IPS-NIHi7 (cell line): ENCODE measurements around the gene FKBP5.
"Not testable (repeated sequence)": the region's sequence is repeated elsewhere in the genome, so short reads cannot be mapped to it uniquely, and the experiment has no call there.

Source experiments
- DNase-seq: peaks from one replicate; pipeline ENCODE4 v3.0.0; 2012; ENCODE audit warnings: mixed read lengths; ENCODE audit errors: extremely low spot score

FKBP5 gene

GRCh38 chr6:35589201-35589739, 99.4 kb downstream of the FKBP5 start:
- no peak for DNase-seq

DNA sequence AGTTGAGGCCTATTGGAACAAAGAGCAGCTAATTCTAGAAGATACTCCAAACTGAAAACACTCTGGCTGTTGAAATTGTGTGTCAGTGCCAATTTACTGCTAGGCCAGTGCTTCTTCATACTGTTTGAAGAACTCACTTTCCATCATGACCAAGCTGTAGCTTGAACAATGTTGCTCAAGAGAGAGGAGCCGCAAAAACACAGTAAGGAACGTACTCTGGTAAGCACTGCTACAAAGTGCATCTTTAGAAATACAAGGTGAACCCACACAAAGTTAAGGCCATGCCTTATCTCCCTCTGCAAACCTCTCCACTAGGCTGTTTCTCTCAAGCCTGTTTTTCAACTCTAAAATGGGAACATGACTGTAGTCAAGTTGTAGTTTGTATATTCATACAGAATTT, 101.5 kb downstream of the FKBP5 start:
- no peak for DNase-seq

- DNase-seq = no peak
These were observed 102.2 kb downstream of the FKBP5 start for GRCh38 chr6:35586542-35586941.

DNA sequence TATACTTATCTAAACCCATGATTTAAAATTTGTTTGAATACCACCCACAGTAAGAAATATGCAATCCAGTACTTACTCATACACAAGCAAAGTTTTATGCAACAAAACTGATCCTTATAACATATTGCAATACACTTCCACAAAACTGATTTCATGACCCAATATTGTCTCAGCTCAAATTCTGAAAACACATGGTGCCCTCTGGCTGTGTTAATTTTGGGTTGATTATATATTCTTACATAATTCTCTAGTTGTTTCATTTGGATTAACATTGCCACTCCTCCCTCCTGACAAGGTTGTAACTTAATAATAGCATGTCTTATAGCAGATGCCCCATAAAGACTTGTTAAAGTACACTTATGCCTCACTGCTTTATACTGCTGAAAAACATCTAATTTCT, 103.1 kb downstream of the FKBP5 start:
- DNase-seq = no peak

DNA sequence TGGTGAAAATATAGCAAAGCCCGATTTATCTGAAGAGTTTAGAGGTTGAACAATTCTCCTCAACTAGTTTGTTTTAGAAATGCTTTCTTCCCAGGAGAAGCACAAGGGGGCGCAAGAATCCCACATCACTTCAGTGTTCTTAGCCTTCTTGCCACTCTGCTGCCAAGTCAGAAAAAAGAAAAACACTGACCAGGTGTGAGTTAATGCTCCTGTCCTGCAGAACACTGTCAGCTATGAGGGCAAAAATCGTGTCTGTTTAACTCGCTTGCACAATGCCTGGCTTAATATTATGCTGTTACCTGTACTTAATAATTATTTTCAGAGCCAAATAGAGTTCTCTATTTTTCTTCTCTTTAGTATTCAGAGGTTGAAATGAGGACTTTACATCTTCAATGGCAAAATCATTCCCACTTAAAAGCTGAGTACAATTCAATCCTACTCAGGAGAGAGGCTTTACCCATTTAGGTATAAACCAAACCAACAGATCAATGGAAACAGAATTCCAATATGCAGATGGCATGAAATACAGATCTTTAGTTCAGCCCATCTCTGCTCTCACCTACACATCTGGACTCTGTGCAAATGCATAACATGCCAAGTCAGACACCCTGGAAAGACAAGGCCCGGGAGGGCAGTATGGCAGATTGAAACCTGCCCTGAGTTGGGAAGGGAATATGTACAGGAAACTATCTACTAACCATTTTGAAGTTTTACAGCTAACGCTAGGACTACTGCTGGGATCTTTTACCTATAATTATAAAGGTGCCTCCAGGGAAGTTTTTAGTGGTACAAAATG, 104.6 kb downstream of the FKBP5 start:
- DNase-seq = peak; percentile 72

- no peak for DNase-seq
These were observed 106.4 kb downstream of the FKBP5 start for GRCh38 chr6:35582315-35582714.

- no peak for DNase-seq
These were observed 107.1 kb downstream of the FKBP5 start for GRCh38 chr6:35581633-35582032.

GRCh38 chr6:35580836-35581235, 107.9 kb downstream of the FKBP5 start:
- no peak for DNase-seq

- no peak for DNase-seq
These were observed 112.0 kb downstream of the FKBP5 start for GRCh38 chr6:35576682-35577081.

- DNase-seq = no peak
These were observed 115.1 kb downstream of the FKBP5 start for GRCh38 chr6:35573495-35574110.

DNA sequence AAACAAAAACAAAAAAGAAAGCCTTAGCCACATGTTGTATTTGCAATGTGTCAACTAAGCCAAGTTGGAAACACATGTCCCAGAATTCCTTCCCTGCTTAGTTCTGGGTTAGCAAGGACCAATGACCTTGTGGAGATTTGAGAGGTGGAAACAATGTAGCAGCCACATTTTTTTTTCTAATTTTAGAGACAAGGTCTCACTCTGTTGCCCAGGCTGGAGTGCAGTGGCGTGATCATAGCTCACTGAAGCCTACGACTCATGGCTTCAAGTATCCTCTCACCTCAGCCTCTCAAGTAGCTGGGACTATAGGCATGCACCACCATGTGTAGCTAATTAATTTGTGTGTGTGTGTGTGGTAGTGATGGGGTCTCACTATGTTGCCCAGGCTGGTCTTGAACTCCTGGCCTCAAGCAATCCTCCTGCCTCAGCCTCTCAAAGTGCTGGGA, 117.8 kb downstream of the FKBP5 start:
- DNase-seq = not testable (repeated sequence)

- peak; percentile 63 for DNase-seq
These were observed 119.7 kb downstream of the FKBP5 start for GRCh38 chr6:35569011-35569461.

DNA sequence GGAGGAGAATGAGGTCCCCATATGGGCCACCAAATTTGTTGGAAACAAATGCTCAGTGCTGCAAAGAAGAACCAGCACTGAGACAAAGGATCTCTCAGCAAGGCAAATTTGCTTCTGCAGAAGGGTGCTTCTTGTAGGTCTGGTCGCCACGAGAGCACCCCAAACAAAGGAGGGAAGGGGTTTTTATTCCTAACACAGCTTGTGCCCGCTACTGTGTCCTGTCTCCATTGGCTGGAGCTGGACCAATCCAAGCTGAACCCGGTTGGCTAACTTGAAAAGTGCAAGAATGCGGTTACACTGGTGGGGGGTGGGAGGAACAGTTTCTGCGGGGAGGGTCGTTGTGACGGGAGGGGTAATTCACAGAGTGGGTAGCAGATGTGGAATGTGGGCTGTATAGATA, 121.9 kb downstream of the FKBP5 start:
- DNase-seq = no peak

DNA sequence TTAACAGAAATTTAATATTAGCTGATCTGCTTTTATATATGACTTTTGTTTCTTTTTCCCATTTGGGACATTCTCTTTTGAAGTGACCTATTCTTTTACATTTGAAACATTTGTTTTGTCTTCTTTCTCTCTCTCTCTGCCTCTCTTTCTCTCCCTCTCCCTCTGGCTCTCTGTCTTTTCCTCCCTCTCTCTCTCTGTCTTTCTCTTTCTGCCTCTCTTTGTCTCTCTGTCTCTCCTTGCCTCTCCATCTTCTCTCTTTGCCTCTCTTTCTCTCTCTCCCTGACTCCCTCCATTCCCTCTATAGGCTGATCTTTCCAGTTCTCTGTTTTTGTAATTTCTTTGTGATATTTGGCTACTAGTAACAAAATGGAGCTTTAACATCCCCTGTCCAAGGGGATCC, 124.0 kb downstream of the FKBP5 start:
- DNase-seq = no peak

GRCh38 chr6:35562060-35562459, 126.7 kb downstream of the FKBP5 start:
- DNase-seq = no peak

GRCh38 chr6:35561113-35561512, 127.6 kb downstream of the FKBP5 start:
- no peak for DNase-seq

DNA sequence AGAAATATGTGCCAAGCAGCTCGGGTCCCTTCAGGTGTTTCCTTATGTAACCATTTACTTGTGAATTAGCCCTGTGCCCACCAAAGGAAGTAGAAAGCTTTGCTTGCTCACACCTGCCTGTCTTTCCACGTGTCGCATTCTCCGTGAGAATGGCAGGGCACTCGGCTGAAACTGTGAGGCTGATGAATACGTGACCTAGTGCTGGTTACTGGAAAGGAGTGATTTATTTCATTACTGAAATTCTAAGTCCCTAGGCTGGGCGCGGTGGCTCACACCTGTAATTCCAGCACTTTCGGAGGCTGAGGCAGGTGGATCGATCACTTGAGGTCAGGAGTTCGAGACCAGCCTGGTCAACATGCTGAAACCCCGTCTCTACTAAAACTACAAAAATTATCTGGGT, 130.1 kb downstream of the FKBP5 start:
- DNase-seq = no peak

DNA sequence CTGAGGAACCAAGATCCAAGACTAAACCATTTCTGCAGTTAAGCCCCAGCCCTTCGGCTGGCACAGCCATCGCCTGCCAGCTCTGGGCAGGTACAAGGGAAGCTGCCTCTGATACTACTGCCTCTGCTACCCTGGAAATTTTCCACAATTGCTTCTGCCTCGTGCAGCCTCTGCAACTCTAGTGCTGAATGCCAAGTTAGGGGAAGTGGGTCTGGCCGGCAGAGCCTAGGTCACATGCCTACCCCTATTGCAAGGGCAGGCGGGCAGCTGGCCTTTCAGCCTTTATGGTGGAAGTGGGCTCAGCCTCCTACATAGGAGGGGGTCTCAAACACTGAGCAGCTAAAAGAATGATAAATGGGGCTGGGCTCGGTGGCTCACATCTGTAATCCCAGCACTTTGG, 131.5 kb downstream of the FKBP5 start:
- no peak for DNase-seq

GRCh38 chr6:35554811-35555210, 133.9 kb downstream of the FKBP5 start:
- DNase-seq = no peak

DNA sequence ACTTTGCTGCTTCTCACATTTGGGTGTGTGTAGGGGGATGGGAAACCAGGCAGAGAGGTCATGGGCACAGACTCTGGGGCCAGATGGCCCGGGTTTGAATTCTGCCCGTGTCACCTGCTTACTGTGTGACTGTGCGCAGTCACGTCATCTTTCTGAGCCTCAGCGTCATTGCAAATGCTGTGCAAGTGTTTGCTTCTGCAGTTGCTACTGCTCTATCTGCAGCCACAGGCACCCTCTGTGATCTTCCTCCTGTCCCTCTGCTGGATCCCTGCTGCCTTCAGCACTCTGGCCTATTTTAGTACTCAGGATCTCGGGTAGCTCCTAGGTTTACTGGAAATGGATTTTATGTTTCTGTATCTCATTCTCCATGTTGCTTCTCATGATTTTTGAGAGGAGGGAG, 135.4 kb downstream of the FKBP5 start:
- no peak for DNase-seq

GRCh38 chr6:35552285-35552917, 136.3 kb downstream of the FKBP5 start:
- peak; percentile 68 for DNase-seq

- no peak for DNase-seq
These were observed 138.3 kb downstream of the FKBP5 start for GRCh38 chr6:35550437-35550836.

GRCh38 chr6:35547676-35548075, 141.0 kb downstream of the FKBP5 start:
- DNase-seq = no peak
